ENCODE results near the gene MBNL2.
A peak's percentile ranks its signal among the peaks of the same experiment; 100 is the strongest.

Gene MBNL2

GRCh38 chr13:97273341-97273831 lies 51.3 kb downstream of the MBNL2 start:
- 100% methylated on average over 3 of the region's 5 CpGs; no CpG with 5 or more reads in 1 of the 2 experiments for WGBS, 2 experiments (ENCODE audit: insufficient coverage in 2 of 2)
- Histone ChIP-seq H3K27ac (ENCODE audit: low read depth, low read length, severe bottlenecking) (no peak overlapping the region), H3K9me3 (ENCODE audit: control insufficient read depth, low read length) (no peaks in the 10 kb centered on the region), H3K4me1 (ENCODE audit: control insufficient read depth, insufficient read depth, low read length, poor library complexity, severe bottlenecking) (peaks cover 28% of the 10 kb centered on the region), H3K36me3 (ENCODE audit: control insufficient read depth, insufficient read depth, low read length) (peaks cover 37% of the 10 kb centered on the region), H3K4me3 (ENCODE audit: extremely low read depth, insufficient read depth, low read length, poor library complexity, severe bottlenecking) (no peak overlapping the region)

- 100% methylated on average over 4 of the region's 7 CpGs for WGBS, 2 experiments (ENCODE audit: insufficient coverage in 2 of 2)
- H3K27ac ChIP-seq (ENCODE audit: low read depth, low read length, severe bottlenecking) = peak overlapping the region; percentile 17
- H3K9me3 ChIP-seq (ENCODE audit: control insufficient read depth, low read length) = no peaks in the 10 kb centered on the region
- no peak overlapping the region for H3K4me3 ChIP-seq (ENCODE audit: extremely low read depth, insufficient read depth, low read length, poor library complexity, severe bottlenecking)
- H3K4me1 ChIP-seq (ENCODE audit: control insufficient read depth, insufficient read depth, low read length, poor library complexity, severe bottlenecking) = peaks cover 17% of the 10 kb centered on the region
- peaks cover 39% of the 10 kb centered on the region for H3K36me3 ChIP-seq (ENCODE audit: control insufficient read depth, insufficient read depth, low read length)
Observed at GRCh38 chr13:97274829-97275649, 52.9 kb downstream of the MBNL2 start.

GRCh38 chr13:97275776-97276501 lies 53.8 kb downstream of the MBNL2 start:
- H3K9me3 ChIP-seq (ENCODE audit: control insufficient read depth, low read length) = no peaks in the 10 kb centered on the region
- peaks cover 17% of the 10 kb centered on the region for H3K4me1 ChIP-seq (ENCODE audit: control insufficient read depth, insufficient read depth, low read length, poor library complexity, severe bottlenecking)
- 92 to 97% methylated on average over 4 to 5 of the region's 8 CpGs for WGBS, 2 experiments (ENCODE audit: insufficient coverage in 2 of 2)
- no peak overlapping the region for H3K27ac ChIP-seq (ENCODE audit: low read depth, low read length, severe bottlenecking)
- H3K4me3 ChIP-seq (ENCODE audit: extremely low read depth, insufficient read depth, low read length, poor library complexity, severe bottlenecking) = no peak overlapping the region
- H3K36me3 ChIP-seq (ENCODE audit: control insufficient read depth, insufficient read depth, low read length) = peaks cover 45% of the 10 kb centered on the region

GRCh38 chr13:97276862-97277269 lies 54.7 kb downstream of the MBNL2 start:
- 91 to 100% methylated on average over 1 of the region's 2 CpGs for whole genome bisulfite sequencing, 2 experiments (ENCODE audit: insufficient coverage in 2 of 2)
- peaks cover 50% of the 10 kb centered on the region for H3K36me3 ChIP-seq (ENCODE audit: control insufficient read depth, insufficient read depth, low read length)
- peaks cover 17% of the 10 kb centered on the region for H3K4me1 ChIP-seq (ENCODE audit: control insufficient read depth, insufficient read depth, low read length, poor library complexity, severe bottlenecking)
- no peaks in the 10 kb centered on the region for H3K9me3 ChIP-seq (ENCODE audit: control insufficient read depth, low read length)
- no peak overlapping the region for H3K4me3 ChIP-seq (ENCODE audit: extremely low read depth, insufficient read depth, low read length, poor library complexity, severe bottlenecking)
- no peak overlapping the region for H3K27ac ChIP-seq (ENCODE audit: low read depth, low read length, severe bottlenecking)

- Histone ChIP-seq H3K4me1 (ENCODE audit: control insufficient read depth, insufficient read depth, low read length, poor library complexity, severe bottlenecking) (peaks cover 8% of the 10 kb centered on the region), H3K27ac (ENCODE audit: low read depth, low read length, severe bottlenecking) (no peak overlapping the region), H3K9me3 (ENCODE audit: control insufficient read depth, low read length) (no peaks in the 10 kb centered on the region), H3K36me3 (ENCODE audit: control insufficient read depth, insufficient read depth, low read length) (peaks cover 57% of the 10 kb centered on the region), H3K4me3 (ENCODE audit: extremely low read depth, insufficient read depth, low read length, poor library complexity, severe bottlenecking) (no peak overlapping the region)
- 69 to 83% methylated on average over 4 to 6 of the region's 9 CpGs for WGBS, 2 experiments (ENCODE audit: insufficient coverage in 2 of 2)
Observed at GRCh38 chr13:97278435-97279411, 56.6 kb downstream of the MBNL2 start.

- peaks cover 58% of the 10 kb centered on the region for H3K36me3 ChIP-seq (ENCODE audit: control insufficient read depth, insufficient read depth, low read length)
- no peak overlapping the region for H3K4me3 ChIP-seq (ENCODE audit: extremely low read depth, insufficient read depth, low read length, poor library complexity, severe bottlenecking)
- H3K9me3 ChIP-seq (ENCODE audit: control insufficient read depth, low read length) = no peaks in the 10 kb centered on the region
- WGBS, 2 experiments (ENCODE audit: insufficient coverage in 2 of 2) = 75 to 76% methylated on average over 3 to 4 of the region's 5 CpGs
- H3K4me1 ChIP-seq (ENCODE audit: control insufficient read depth, insufficient read depth, low read length, poor library complexity, severe bottlenecking) = peaks cover 8% of the 10 kb centered on the region
- H3K27ac ChIP-seq (ENCODE audit: low read depth, low read length, severe bottlenecking) = peak overlapping the region; percentile 46
Observed at GRCh38 chr13:97279913-97280312, 57.8 kb downstream of the MBNL2 start.

- no peaks in the 10 kb centered on the region for H3K9me3 ChIP-seq (ENCODE audit: control insufficient read depth, low read length)
- no peak overlapping the region for H3K4me3 ChIP-seq (ENCODE audit: extremely low read depth, insufficient read depth, low read length, poor library complexity, severe bottlenecking)
- 77 to 85% methylated on average over 3 to 4 of the region's 4 CpGs for WGBS, 2 experiments (ENCODE audit: insufficient coverage in 2 of 2)
- peaks cover 8% of the 10 kb centered on the region for H3K4me1 ChIP-seq (ENCODE audit: control insufficient read depth, insufficient read depth, low read length, poor library complexity, severe bottlenecking)
- no peak overlapping the region for H3K27ac ChIP-seq (ENCODE audit: low read depth, low read length, severe bottlenecking)
- peaks cover 53% of the 10 kb centered on the region for H3K36me3 ChIP-seq (ENCODE audit: control insufficient read depth, insufficient read depth, low read length)
Observed at GRCh38 chr13:97280478-97280877, 58.3 kb downstream of the MBNL2 start.

- no peak overlapping the region for H3K4me3 ChIP-seq (ENCODE audit: extremely low read depth, insufficient read depth, low read length, poor library complexity, severe bottlenecking)
- H3K9me3 ChIP-seq (ENCODE audit: control insufficient read depth, low read length) = no peaks in the 10 kb centered on the region
- H3K36me3 ChIP-seq (ENCODE audit: control insufficient read depth, insufficient read depth, low read length) = peaks cover 53% of the 10 kb centered on the region
- no peak overlapping the region for H3K27ac ChIP-seq (ENCODE audit: low read depth, low read length, severe bottlenecking)
- H3K4me1 ChIP-seq (ENCODE audit: control insufficient read depth, insufficient read depth, low read length, poor library complexity, severe bottlenecking) = peaks cover 8% of the 10 kb centered on the region
Observed at GRCh38 chr13:97281028-97281427, 58.9 kb downstream of the MBNL2 start.

GRCh38 chr13:97282705-97283104 lies 60.6 kb downstream of the MBNL2 start:
- H3K4me1 ChIP-seq (ENCODE audit: control insufficient read depth, insufficient read depth, low read length, poor library complexity, severe bottlenecking) = no peaks in the 10 kb centered on the region

GRCh38 chr13:97283888-97284287 lies 61.8 kb downstream of the MBNL2 start:
- Histone ChIP-seq H3K9me3 (ENCODE audit: control insufficient read depth, low read length) (no peaks in the 10 kb centered on the region), H3K4me1 (ENCODE audit: control insufficient read depth, insufficient read depth, low read length, poor library complexity, severe bottlenecking) (no peaks in the 10 kb centered on the region), H3K4me3 (ENCODE audit: extremely low read depth, insufficient read depth, low read length, poor library complexity, severe bottlenecking) (no peak overlapping the region), H3K36me3 (ENCODE audit: control insufficient read depth, insufficient read depth, low read length) (peaks cover 45% of the 10 kb centered on the region), H3K27ac (ENCODE audit: low read depth, low read length, severe bottlenecking) (no peak overlapping the region)
- 88 to 100% methylated on average over 1 of the region's 2 CpGs for WGBS, 2 experiments (ENCODE audit: insufficient coverage in 2 of 2)

More at GRCh38 chr13:97282705-97283104, 60.6 kb downstream of the MBNL2 start:
- Histone ChIP-seq H3K27ac (ENCODE audit: low read depth, low read length, severe bottlenecking) (no peak overlapping the region), H3K36me3 (ENCODE audit: control insufficient read depth, insufficient read depth, low read length) (peaks cover 47% of the 10 kb centered on the region), H3K9me3 (ENCODE audit: control insufficient read depth, low read length) (no peaks in the 10 kb centered on the region), H3K4me3 (ENCODE audit: extremely low read depth, insufficient read depth, low read length, poor library complexity, severe bottlenecking) (no peak overlapping the region)
- 91 to 93% methylated on average over 4 of the region's 4 CpGs for WGBS, 2 experiments (ENCODE audit: insufficient coverage in 2 of 2)
